ENCODE data around the gene COL5A1.

The COL5A1 gene

GRCh38 chr9:134826336-134827285, 185.0 kb downstream of the COL5A1 start:
- DNase-seq, result no peak

GRCh38 chr9:134827559-134827958, 186.0 kb downstream of the COL5A1 start:
- no peak for DNase-seq

- no peak for DNase-seq
Measured at GRCh38 chr9:134827993-134828392, 186.4 kb downstream of the COL5A1 start.

- DNase-seq, result no peak
Measured at GRCh38 chr9:134828892-134829291, 187.3 kb downstream of the COL5A1 start.

GRCh38 chr9:134829356-134829937, 187.8 kb downstream of the COL5A1 start:
- DNase-seq, result no peak

GRCh38 chr9:134830126-134830525, 188.5 kb downstream of the COL5A1 start:
- DNase-seq, result no peak

- DNase-seq, result no peak
Measured at GRCh38 chr9:134830926-134831720, 189.5 kb downstream of the COL5A1 start.

GRCh38 chr9:134832471-134832870, 190.9 kb downstream of the COL5A1 start:
- DNase-seq, result no peak

- no peak for DNase-seq
Measured at GRCh38 chr9:134833294-134833880, 191.8 kb downstream of the COL5A1 start.

- DNase-seq, result no peak
Measured at GRCh38 chr9:134834217-134834956, 192.8 kb downstream of the COL5A1 start.

- no peak for DNase-seq
Measured at GRCh38 chr9:134834957-134835419, 193.4 kb downstream of the COL5A1 start.

- no peak for DNase-seq
Measured at GRCh38 chr9:134835448-134835847, 193.8 kb downstream of the COL5A1 start.

GRCh38 chr9:134835987-134836386, 194.4 kb downstream of the COL5A1 start:
- no peak for DNase-seq

GRCh38 chr9:134836406-134836970, 194.9 kb downstream of the COL5A1 start:
- DNase-seq, result no peak

GRCh38 chr9:134837529-134837928, 195.9 kb downstream of the COL5A1 start:
- DNase-seq, result no peak

GRCh38 chr9:134838651-134839454, 197.2 kb downstream of the COL5A1 start:
- no peak for DNase-seq

GRCh38 chr9:134839455-134840125, 198.0 kb downstream of the COL5A1 start:
- DNase-seq, result no peak

- DNase-seq, result no peak
Measured at GRCh38 chr9:134840511-134840910, 198.9 kb downstream of the COL5A1 start.

GRCh38 chr9:134841180-134841904, 199.7 kb downstream of the COL5A1 start:
- DNase-seq, result no peak

- DNase-seq, result no peak
Measured at GRCh38 chr9:134842321-134842720, 200.7 kb downstream of the COL5A1 start.

Data from NCI-H1436 treated with DMSO at 0.1 percent for 48 hours (cell line).